Small intestine (tissue), 7 donors: ENCODE measurements around the gene MARF1. TPM values are rescaled to one million over a fixed set of nuclear protein-coding genes. Genes with fewer than 3 reads are reported as not detected.
"Not testable (repeated sequence)": the region's sequence is repeated elsewhere in the genome, so short reads cannot be mapped to it uniquely, and the experiment has no call there.

Experiments
- DNase-seq, 2 donors: peaks; one replicate each; pipeline versions ENCODE4 v3.0.0 to v3.0.0-alpha.2; 2013
- FAIRE-seq: peaks from 2 replicates; lab custom pipeline; 2012; peaks lifted over from hg19 to GRCh38; lab: Jason Lieb, UNC
- H3K27ac ChIP-seq, 3 donors: one replicate each; pipeline ENCODE4 v1.5.1; 2013; ENCODE audit warnings: low read length in 2 of 3, mild to moderate bottlenecking in 2 of 3, control low read depth in 1 of 3, inconsistent platforms in 1 of 3, low read depth in 1 of 3, moderate library complexity in 1 of 3
- H3K27me3 ChIP-seq, 3 donors: one replicate each; pipeline ENCODE4 v1.6.1; 2013; ENCODE audit warnings: low read length in 3 of 3, inconsistent platforms in 1 of 3; ENCODE audit not compliant: control insufficient read depth in 3 of 3, insufficient read depth in 3 of 3
- H3K36me3 ChIP-seq, 3 donors: one replicate each; pipeline ENCODE4 v1.6.1; 2013; ENCODE audit warnings: low read length in 3 of 3, inconsistent platforms in 1 of 3, low read depth in 1 of 3, mild to moderate bottlenecking in 1 of 3, moderate library complexity in 1 of 3; ENCODE audit not compliant: control insufficient read depth in 3 of 3, insufficient read depth in 2 of 3
- H3K4me1 ChIP-seq, 3 donors: one replicate each; pipeline ENCODE4 v1.6.1; 2013; ENCODE audit warnings: low read length in 2 of 3, inconsistent platforms in 1 of 3, low read depth in 1 of 3, mild to moderate bottlenecking in 1 of 3, moderate library complexity in 1 of 3; ENCODE audit not compliant: control insufficient read depth in 3 of 3, insufficient read depth in 2 of 3
- H3K4me3 ChIP-seq, 3 donors: one replicate each; pipeline ENCODE4 v1.5.1; 2013; ENCODE audit warnings: low read length in 3 of 3, control low read depth in 1 of 3, inconsistent platforms in 1 of 3, low read depth in 1 of 3, mild to moderate bottlenecking in 1 of 3, moderate library complexity in 1 of 3
- H3K9me3 ChIP-seq, 2 donors: one replicate each; pipeline ENCODE4 v1.6.1; 2013; ENCODE audit warnings: low read depth in 1 of 2, low read length in 1 of 2; ENCODE audit not compliant: control insufficient read depth in 2 of 2, insufficient read depth in 1 of 2
- WGBS, 3 donors: extraction: QIAGEN DNeasy Blood & Tissue Kit; methylation state at CpG; one replicate each; pipeline ENCODE4 v1.1.7; 2013; 5-methylcytosine and 5-hydroxymethylcytosine counted together
- polyA plus RNA-seq, 4 donors: library from polyadenylated mRNA; stranded (reverse) in 3 of 4; unstranded in 1 of 4; fragments of 200-250 nt in 3 of 4; fragments of 120-200 nt in 1 of 4; gene quantifications; one replicate each; pipeline versions ENCODE4 v1.2.1 to v1.2.3, GENCODE V29; 2013
- donor health status: healthy with polysubstance abuse.
- donor health status: control.
- donor health status: control.
- donor health status: Bipolar disorder and iron deficiency.
- donor health status: healthy.

The MARF1 gene
- polyA plus RNA-seq, 4 donors: 14.3 to 41.4 (median 15.7) TPM

- not testable (repeated sequence) for H3K27ac ChIP-seq, H3K4me3 ChIP-seq, H3K27me3 ChIP-seq, H3K9me3 ChIP-seq, FAIRE-seq, H3K36me3 ChIP-seq
- DNase-seq: peak; percentile 20 to 49
- H3K4me1 ChIP-seq: peaks cover 4 to 25% (median 4%) of the 10 kb centered on the region in 3 donors
- WGBS, 3 donors: 76 to 78% (median 78%) methylated on average over 10 of the region's 10 CpGs
These were observed 2.1 kb upstream of the MARF1 start for GRCh38 chr16:15644962-15645465.

DNA sequence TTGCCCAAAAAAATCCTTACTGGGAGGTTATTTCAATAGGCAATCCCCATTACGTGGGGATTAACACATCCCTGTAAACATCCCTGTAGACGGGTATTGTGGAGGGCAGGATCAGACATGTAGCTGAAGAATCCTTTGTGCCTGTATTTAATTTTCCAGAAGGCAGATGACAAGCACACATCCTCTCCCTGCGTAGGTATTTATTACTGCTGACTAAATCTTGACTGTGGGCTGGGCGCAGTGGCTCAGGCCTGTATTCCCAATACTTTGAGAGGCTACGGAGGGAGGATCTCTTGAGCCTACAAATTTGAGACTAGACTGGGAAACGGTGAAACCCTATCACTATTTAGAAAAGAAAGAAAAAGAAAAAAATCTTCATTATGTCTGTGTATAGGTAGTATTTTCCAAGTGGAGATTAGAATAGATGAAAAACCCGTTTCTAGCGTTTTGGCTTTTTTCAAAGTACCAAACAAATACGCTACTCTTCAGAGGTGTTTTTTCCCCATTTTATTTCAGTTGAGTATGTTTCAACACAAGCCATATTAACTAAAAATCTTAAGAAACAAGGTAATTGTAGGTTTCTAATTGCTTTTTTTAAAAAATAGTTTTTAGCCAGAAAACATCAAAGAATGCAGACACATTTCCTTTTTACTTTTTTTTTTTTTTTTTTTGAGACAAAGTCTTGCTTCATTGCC is 1.5 kb upstream of the MARF1 start:
- Histone ChIP-seq H3K9me3 (no peaks in the 10 kb centered on the region), H3K4me3 (no peak overlapping the region), H3K27me3 (no peaks in the 10 kb centered on the region), H3K36me3 (peaks cover 0 to 4% (median 0%) of the 10 kb centered on the region in 3 donors), H3K27ac (peak overlapping the region in 2 of 3 donors; percentile 36 to 100), H3K4me1 (peaks cover 4 to 21% (median 4%) of the 10 kb centered on the region in 3 donors)
- peak in 1 of 2 donors; percentile 23 for DNase-seq
- WGBS, 3 donors: 73 to 77% (median 73%) methylated on average over 9 of the region's 9 CpGs
- FAIRE-seq: no peak

GRCh38 chr16:15643946-15644250 is 944 bp upstream of the MARF1 start:
- Histone ChIP-seq H3K9me3 (no peaks in the 10 kb centered on the region), H3K27ac (peak overlapping the region in 2 of 3 donors; percentile 100), H3K36me3 (peaks cover 0 to 4% (median 0%) of the 10 kb centered on the region in 3 donors), H3K4me3 (peak overlapping the region in 1 of 3 donors; percentile 100), H3K4me1 (peaks cover 4 to 20% (median 4%) of the 10 kb centered on the region in 3 donors), H3K27me3 (no peaks in the 10 kb centered on the region)
- no peak for FAIRE-seq
- WGBS, 3 donors: 18 to 24% (median 18%) methylated on average over 4 of the region's 4 CpGs
- DNase-seq: no peak

DNA sequence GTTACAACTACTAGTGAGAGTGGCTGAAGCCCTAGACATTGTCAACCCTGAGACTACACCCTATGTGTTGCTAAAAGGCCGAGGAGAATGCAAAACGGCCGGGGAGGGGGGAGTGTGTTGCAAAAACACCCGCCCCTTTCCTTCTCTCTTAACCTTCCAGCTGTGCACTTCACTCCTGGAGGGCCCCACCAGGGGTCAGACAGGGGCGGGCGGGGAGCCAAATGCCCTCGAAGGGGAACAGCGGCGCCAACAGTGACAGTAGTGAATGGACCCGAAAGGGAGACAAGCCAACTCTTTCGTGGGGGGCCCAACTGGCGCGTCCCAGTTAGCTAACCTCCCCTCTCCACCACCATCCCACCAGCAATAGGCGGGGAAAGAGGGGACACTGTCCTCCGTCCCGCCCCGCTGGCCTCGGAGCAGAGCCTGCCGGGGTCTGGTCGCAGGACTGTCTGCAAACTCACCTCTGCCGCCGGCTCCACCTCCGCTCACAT is 352 bp downstream of the MARF1 start:
- H3K27me3 ChIP-seq: no peaks in the 10 kb centered on the region
- WGBS, 3 donors: 0% methylated on average over 14 to 23 of the region's 23 CpGs
- H3K4me1 ChIP-seq: peaks cover 4 to 20% (median 4%) of the 10 kb centered on the region in 3 donors
- peak; percentile 51 to 86 for DNase-seq
- peaks cover 0 to 12% (median 0%) of the 10 kb centered on the region in 3 donors for H3K36me3 ChIP-seq
- H3K4me3 ChIP-seq: peak overlapping the region; percentile 76 to 94 (median 89)
- no peaks in the 10 kb centered on the region for H3K9me3 ChIP-seq
- peak overlapping the region; percentile 82 to 99 (median 93) for H3K27ac ChIP-seq
- no peak for FAIRE-seq

GRCh38 chr16:15641753-15642556 is 999 bp downstream of the MARF1 start:
- WGBS, 3 donors: 6 to 15% (median 9%) methylated on average over 15 of the region's 15 CpGs
- FAIRE-seq: no peak

DNA sequence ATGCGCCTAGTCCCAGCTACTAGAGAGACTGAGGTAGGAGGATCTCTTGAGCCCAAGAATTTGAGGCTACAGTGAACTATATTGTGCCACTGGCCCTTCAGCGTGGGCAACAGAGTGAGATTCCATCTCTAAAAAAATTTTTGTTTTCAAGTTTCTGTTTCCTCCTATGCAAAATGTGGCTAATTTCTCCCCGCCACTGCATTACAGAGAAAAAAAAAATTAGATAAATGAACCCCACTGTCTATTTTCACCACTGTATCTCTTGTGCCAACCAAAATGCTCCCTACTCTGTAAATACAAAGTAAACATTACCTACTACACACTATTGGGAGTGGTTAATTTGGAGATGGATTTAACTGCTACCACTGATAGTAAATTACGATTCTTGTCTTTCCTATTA is 2.0 kb downstream of the MARF1 start:
- DNase-seq (no peak), FAIRE-seq (no peak)
- Histone ChIP-seq H3K36me3 (peaks cover 2 to 17% (median 7%) of the 10 kb centered on the region in 3 donors), H3K4me1 (peaks cover 4 to 20% (median 4%) of the 10 kb centered on the region in 3 donors), H3K4me3 (no peak overlapping the region), H3K9me3 (no peaks in the 10 kb centered on the region), H3K27me3 (no peaks in the 10 kb centered on the region), H3K27ac (no peak overlapping the region)
- WGBS, 3 donors: 65 to 73% (median 72%) methylated on average over 4 of the region's 4 CpGs

More at GRCh38 chr16:15641753-15642556, 999 bp downstream of the MARF1 start:
- Histone ChIP-seq H3K4me3 (peak overlapping the region; percentile 76 to 94 (median 89)), H3K9me3 (no peaks in the 10 kb centered on the region), H3K4me1 (peaks cover 4 to 20% (median 4%) of the 10 kb centered on the region in 3 donors), H3K27me3 (no peaks in the 10 kb centered on the region), H3K36me3 (peaks cover 0 to 16% (median 2%) of the 10 kb centered on the region in 3 donors), H3K27ac (peak overlapping the region; percentile 82 to 99 (median 93))
- DNase-seq: no peak

- no peak for FAIRE-seq
These were observed 3.8 kb downstream of the MARF1 start for GRCh38 chr16:15639061-15639568.

DNA sequence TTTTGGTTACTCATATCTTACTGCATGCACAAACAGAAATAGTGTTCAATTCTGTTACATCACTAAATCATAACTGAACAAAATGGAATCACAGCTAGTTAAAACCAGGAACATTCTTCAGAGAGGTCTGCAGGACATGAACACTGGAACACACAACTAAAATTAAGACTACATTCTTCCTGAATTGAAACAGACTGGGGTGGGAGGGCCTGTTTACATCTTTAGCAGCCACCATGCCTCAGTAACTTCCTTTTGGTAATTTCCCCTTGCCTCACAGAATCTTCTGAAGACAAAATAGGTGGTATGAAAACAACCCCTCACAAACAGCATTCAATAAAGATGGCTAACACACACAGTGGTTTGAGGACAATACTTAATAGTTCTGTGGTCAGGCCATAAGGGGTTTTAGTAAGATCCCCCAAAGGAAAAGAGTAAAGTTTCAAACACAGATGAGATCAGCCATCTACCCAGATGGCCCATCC is 6.5 kb downstream of the MARF1 start:
- H3K27me3 ChIP-seq: no peaks in the 10 kb centered on the region
- peaks cover 13 to 30% (median 18%) of the 10 kb centered on the region in 3 donors for H3K36me3 ChIP-seq
- H3K9me3 ChIP-seq: no peaks in the 10 kb centered on the region
- FAIRE-seq (no peak), DNase-seq (no peak)
- H3K27ac ChIP-seq: no peak overlapping the region
- H3K4me1 ChIP-seq: peaks cover 0 to 5% (median 0%) of the 10 kb centered on the region in 3 donors
- no peak overlapping the region for H3K4me3 ChIP-seq

More at GRCh38 chr16:15639061-15639568, 3.8 kb downstream of the MARF1 start:
- no peaks in the 10 kb centered on the region for H3K27me3 ChIP-seq
- WGBS, 3 donors: 77 to 94% (median 77%) methylated on average over 11 of the region's 11 CpGs
- H3K27ac ChIP-seq: no peak overlapping the region
- H3K4me3 ChIP-seq: no peak overlapping the region
- peaks cover 4 to 17% (median 4%) of the 10 kb centered on the region in 3 donors for H3K4me1 ChIP-seq
- H3K9me3 ChIP-seq: no peaks in the 10 kb centered on the region
- H3K36me3 ChIP-seq: peaks cover 7 to 23% (median 11%) of the 10 kb centered on the region in 3 donors
- no peak for DNase-seq
